T-helper 1 cell (primary cell): ENCODE results near the gene SOHLH2.

ENCODE experiments used
- DNase-seq, 5 donors: peaks; one replicate each; pipeline ENCODE4 v3.0.0-alpha.2; 2012 to 2020

SOHLH2 gene

DNA sequence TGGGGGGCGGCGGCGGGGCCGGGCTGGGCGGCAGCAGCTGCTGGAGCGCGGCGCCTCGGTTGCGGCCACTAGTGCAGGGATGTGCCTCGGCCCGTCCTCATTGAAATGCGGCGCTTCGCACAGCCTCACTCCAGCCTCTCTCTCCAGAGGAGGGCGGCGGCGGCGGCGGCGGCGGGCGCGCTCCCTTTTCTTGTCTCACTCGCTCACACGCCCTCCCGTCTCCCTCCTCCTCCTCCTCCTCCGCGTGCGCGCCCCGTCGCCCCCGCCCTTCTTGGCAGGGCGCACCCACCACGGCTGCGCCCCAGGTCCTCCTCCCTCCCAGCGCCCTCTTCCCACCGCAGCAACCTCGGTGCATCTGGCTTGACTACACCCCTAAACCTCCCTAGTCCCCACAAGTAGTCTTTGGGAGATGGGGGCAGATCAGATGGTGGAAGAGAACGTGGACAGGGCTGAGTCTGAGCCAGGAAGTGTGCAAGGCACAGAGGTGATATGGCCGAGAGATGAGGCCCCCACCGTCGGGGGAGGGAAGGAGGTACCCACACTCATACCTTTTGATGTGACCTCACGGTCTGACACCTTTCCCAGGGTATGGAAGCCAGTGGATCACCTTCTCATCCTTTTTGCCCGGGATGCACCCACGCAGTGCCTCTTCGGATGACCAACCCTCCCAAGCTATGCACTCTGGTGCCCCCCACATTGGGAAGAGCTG lies 83.0 kb downstream of the SOHLH2 start, which contains the start of gene DCLK1:
DCLK1 (minus strand) TSS at position 161 of the 709 bp plus-strand sequence.
- DNase-seq, result no peak

DNA sequence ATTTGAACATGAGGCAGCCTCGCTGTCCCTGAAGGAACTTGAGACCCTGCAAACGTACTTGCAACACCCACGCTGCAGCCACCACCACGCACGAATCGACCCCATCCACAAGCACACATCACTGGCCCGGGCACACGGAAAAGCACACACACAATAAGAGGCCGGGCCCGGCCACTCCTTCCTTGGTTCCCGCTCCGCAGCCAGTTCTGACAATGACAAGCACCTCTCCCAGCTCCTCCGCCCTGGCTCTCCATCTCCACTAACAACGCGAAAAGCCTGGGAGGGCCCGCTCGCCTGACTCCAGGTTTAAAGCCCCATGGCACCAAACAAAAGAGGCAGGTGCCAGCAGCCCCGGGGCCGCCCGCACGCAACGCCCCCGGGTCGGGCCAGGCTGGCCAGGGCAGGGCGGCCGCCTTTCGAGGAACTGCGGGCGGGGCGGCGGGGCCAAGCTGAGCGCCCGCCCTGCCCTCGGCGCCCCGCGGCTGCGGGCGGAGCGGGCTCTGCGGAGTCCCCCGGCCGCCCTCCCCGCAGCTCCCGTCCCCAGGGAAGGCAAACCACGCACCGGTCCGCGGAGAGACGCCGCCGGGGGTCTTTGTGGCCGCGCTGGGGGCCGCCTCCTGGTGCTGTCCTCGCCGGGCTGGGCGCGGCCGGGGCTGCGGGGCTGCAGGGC lies 83.7 kb downstream of the SOHLH2 start:
- no peak for DNase-seq

DNA sequence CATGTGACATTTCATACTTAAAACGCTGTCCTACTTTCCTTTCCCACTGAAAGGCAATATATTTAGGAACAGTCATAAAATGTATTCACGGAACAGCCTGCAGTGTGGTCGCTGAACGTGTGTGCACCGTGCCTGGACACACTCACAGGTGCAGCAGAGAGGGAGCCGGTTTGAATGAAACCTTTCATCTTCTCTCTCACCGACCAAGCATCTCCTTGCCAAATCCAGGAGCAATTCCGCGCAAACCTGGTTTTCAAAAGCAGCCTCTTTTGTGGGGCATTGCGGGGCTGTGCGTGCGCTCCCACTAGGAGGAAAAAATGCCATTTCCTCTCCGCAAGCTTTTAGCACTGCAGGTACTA lies 84.2 kb downstream of the SOHLH2 start:
- DNase-seq, result no peak

DNA sequence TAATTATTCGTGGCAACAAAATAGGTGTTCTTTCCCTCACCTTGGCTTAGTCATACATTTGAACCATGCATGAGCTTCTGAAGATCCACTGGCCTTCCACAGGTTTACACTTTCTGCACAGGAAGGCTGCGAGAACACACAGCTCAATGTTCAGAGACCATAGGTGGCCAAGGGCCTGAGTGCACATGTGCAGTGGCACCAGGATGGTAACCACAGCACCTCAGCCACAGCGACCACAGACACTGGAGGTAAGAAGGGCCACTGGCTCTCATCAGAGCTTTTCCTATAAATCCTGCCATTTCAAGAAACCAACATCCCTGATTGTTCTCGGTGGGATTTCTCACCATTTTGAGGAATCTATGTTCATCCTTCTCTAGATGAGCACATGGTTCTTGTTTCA lies 84.8 kb downstream of the SOHLH2 start:
- DNase-seq, result no peak

DNA sequence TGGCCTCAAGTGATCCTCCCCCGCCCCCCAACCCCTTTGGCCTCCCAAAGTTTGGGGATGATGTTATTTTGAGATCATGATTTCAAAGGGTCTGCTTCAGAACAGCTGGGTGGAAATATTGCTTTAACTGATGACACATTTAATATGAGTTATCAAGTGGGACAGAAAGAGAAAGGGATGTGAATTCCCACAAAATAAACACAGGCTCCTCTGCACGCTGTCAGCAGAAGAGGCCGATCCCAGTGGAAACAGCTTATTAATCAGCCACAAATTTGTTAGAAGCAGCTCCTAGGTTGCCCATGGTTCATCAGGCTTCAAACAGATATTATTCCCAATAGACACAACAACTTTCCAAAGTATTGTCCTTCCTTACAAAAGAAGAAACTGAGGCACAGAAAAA lies 87.9 kb downstream of the SOHLH2 start:
- DNase-seq, result no peak

DNA sequence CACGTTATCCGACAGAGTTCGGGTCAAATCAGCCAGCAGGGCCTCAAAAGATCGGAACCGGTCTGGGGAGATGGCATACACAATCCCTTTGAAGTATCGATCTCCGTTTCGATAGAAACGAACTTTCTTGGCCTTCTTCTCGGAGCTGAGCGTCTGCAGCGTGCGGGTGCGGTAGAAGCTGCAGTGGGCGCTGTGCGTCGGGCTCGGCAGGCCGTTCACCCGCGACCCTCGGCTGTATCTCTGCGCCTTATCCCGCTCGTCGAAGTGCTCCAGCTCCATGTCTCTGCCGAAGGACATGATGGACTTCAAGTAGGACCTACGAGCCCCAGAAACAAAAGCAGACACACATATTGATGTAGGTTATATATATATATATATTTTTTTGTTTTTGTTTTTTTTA lies 88.5 kb downstream of the SOHLH2 start:
- DNase-seq, result no peak

DNA sequence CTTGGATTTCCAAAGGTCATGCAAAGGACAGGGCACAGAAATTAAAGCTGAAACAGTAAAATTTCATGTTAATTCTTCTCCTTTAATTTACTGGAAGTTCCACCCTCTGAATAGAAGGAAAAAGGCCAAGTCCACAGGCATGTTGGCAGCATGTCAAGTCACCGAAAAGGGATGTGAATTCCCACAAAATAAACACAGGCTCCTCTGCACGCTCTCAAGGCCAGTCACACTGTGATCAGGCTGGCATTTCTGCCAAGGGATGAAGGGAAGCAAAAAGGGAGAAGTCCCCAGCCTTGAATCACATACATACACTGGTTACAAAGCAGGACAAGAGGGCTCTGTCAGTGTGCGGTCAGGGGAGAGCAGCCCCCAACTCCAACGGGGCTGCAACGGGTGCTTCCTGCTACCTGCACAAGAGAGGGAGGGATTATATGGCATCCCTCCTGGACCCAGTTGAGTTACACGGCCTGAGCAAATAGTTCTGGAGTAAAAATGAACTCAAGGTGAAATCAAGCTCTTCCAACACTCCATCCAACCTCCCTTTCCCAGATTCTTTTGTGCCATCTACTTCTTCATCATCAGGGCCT lies 90.0 kb downstream of the SOHLH2 start:
- no peak for DNase-seq
